Esophagus squamous epithelium (tissue), 4 donors: ENCODE measurements around the gene ADCK1.

ENCODE experiments used
- CTCF ChIP-seq, 6 experiments: fragments of 450-650 bp in 4 of 6; fragments of 200-600 bp in 2 of 6; sonication (generic) in 2 of 6; IDR thresholded peaks; one replicate each; pipeline ENCODE4 v1.5.1; 2016 to 2019; ENCODE audit warnings: antibody characterized with exemption in 6 of 6, mild to moderate bottlenecking in 4 of 6, moderate library complexity in 4 of 6
- POLR2A ChIP-seq, 4 donors: fragments of 450-650 bp; IDR thresholded peaks; one replicate each; pipeline ENCODE4 v1.6.1; 2017; ENCODE audit warnings: antibody characterized with exemption in 4 of 4, mild to moderate bottlenecking in 4 of 4, moderate library complexity in 3 of 4

- no peak for TF ChIP-seq CTCF (IDR thresholded peaks at IDR 0.05)
- no peak for TF ChIP-seq POLR2A (IDR thresholded peaks at IDR 0.05)
Measured at GRCh38 chr14:77979666-77980351, 179.9 kb downstream of the ADCK1 start.
